Fibroblast of lung (primary cell): ENCODE data around the gene TRANK1. TPM values are rescaled to one million over a fixed set of nuclear protein-coding genes. Genes with fewer than 3 reads are reported as not detected.

Experiments
- DNase-seq, 2 donors: peaks; one replicate each; pipeline versions ENCODE4 v3.0.0 to v3.0.0-alpha.2; 2010; ENCODE audit warnings: low read depth in 2 of 2
- H2AFZ ChIP-seq: 2 replicates; pipeline ENCODE4 v1.5.1; 2012; ENCODE audit warnings: low read length, control low read depth, inconsistent platforms
- H3K27ac ChIP-seq: 2 replicates; pipeline ENCODE4 v1.5.1; 2011; ENCODE audit warnings: low read length, control low read depth; ENCODE audit not compliant: insufficient read depth
- H3K27me3 ChIP-seq: 2 replicates; pipeline ENCODE4 v1.5.1; 2011; ENCODE audit warnings: mild to moderate bottlenecking, low read length; ENCODE audit not compliant: control insufficient read depth, insufficient read depth
- H3K36me3 ChIP-seq: 2 replicates; pipeline ENCODE4 v1.5.1; 2011; ENCODE audit warnings: low read length; ENCODE audit not compliant: control insufficient read depth, insufficient read depth
- H3K4me1 ChIP-seq: 2 replicates; pipeline ENCODE4 v1.5.1; 2011; ENCODE audit warnings: low read length; ENCODE audit not compliant: control insufficient read depth, insufficient read depth; ENCODE audit errors: extremely low read depth
- H3K4me2 ChIP-seq: 2 replicates; pipeline ENCODE4 v1.5.1; 2011; ENCODE audit warnings: low read length, control low read depth; ENCODE audit not compliant: insufficient read depth; ENCODE audit errors: extremely low read depth
- H3K4me3 ChIP-seq, 4 experiments: fragments of 200-600 bp in 1 of 4; sonication (generic) in 1 of 4; replicated peaks in 1 of 4; 2 replicates each; pipeline ENCODE4 v1.5.1; 2011 to 2016; ENCODE audit warnings: low read length in 4 of 4, low read depth in 3 of 4, mild to moderate bottlenecking in 3 of 4, control low read depth in 2 of 4, inconsistent platforms in 1 of 4, mixed read lengths in 1 of 4; ENCODE audit not compliant: insufficient read depth in 1 of 4; ENCODE audit errors: control extremely low read depth in 1 of 4
- H3K79me2 ChIP-seq: 2 replicates; pipeline ENCODE4 v1.5.1; 2012; ENCODE audit warnings: mild to moderate bottlenecking, low read length, inconsistent platforms; ENCODE audit not compliant: control insufficient read depth, insufficient read depth
- H3K9ac ChIP-seq: 2 replicates; pipeline ENCODE4 v1.5.1; 2011; ENCODE audit warnings: mild to moderate bottlenecking, low read length, control low read depth; ENCODE audit not compliant: insufficient read depth
- H3K9me3 ChIP-seq: 2 replicates; pipeline ENCODE4 v1.5.1; 2012; ENCODE audit warnings: low read depth, low read length; ENCODE audit not compliant: control insufficient read depth, insufficient read depth
- H4K20me1 ChIP-seq: 2 replicates; pipeline ENCODE4 v1.5.1; 2011; ENCODE audit warnings: low read length; ENCODE audit not compliant: control insufficient read depth, insufficient read depth; ENCODE audit errors: extremely low read depth
- EZH2 ChIP-seq: IDR thresholded peaks from 2 replicates; pipeline ENCODE4 v1.5.1; 2012; ENCODE audit warnings: low read length, control low read depth, mild to moderate bottlenecking; ENCODE audit errors: missing control alignments
- polyA plus RNA-seq, 2 donors: library from polyadenylated mRNA; depleted of rRNA in 1 of 2; stranded (reverse) in 1 of 2; unstranded in 1 of 2; fragments of >200 nt; gene quantifications; 2 replicates each; pipeline ENCODE4 v1.2.1, GENCODE V29; 2011 to 2012; ENCODE audit warnings: missing spikeins in 1 of 2
- total RNA-seq: library from RNA; depleted of rRNA; stranded (reverse); fragments of >200 nt; gene quantifications from 2 replicates; pipeline ENCODE4 v1.2.1, GENCODE V29; 2014
- TF ChIP-seq, protein P1 (sequence below), 2 donors: IDR thresholded peaks in 1 of 2; conservative IDR thresholded peaks in 1 of 2; 1 replicate in 1 of 2; 2 replicates in 1 of 2; pipeline ENCODE4 v1.5.1; 2011 to 2012; ENCODE audit warnings: low read length in 2 of 2, control low read depth in 1 of 2, inconsistent platforms in 1 of 2, low read depth in 1 of 2, mild to moderate bottlenecking in 1 of 2

The TRANK1 gene
- total and polyA plus RNA-seq, 2 donors (not counting 1 experiment from before 2014, with no cell fraction given) = 9.1 to 28.6 TPM

- H3K4me3 ChIP-seq = peak overlapping the region; percentile 3 to 95 (median 70)
- peak in 1 of 2 donors; percentile 11 for DNase-seq
- peaks cover 8% of the 10 kb centered on the region for H3K36me3 ChIP-seq
- H3K9ac ChIP-seq = no peak overlapping the region
- no peaks in the 10 kb centered on the region for H3K27me3 ChIP-seq
- H3K4me1 ChIP-seq = peaks cover 5% of the 10 kb centered on the region
- no peaks in the 10 kb centered on the region for H3K9me3 ChIP-seq
- no peak overlapping the region for H3K27ac ChIP-seq
- peaks cover 48% of the 10 kb centered on the region for H3K79me2 ChIP-seq
- peaks cover 3% of the 10 kb centered on the region for H4K20me1 ChIP-seq
- peak overlapping the region; percentile 88 for H3K4me2 ChIP-seq
- no peak for TF ChIP-seq EZH2
- TF ChIP-seq, protein P1, sequence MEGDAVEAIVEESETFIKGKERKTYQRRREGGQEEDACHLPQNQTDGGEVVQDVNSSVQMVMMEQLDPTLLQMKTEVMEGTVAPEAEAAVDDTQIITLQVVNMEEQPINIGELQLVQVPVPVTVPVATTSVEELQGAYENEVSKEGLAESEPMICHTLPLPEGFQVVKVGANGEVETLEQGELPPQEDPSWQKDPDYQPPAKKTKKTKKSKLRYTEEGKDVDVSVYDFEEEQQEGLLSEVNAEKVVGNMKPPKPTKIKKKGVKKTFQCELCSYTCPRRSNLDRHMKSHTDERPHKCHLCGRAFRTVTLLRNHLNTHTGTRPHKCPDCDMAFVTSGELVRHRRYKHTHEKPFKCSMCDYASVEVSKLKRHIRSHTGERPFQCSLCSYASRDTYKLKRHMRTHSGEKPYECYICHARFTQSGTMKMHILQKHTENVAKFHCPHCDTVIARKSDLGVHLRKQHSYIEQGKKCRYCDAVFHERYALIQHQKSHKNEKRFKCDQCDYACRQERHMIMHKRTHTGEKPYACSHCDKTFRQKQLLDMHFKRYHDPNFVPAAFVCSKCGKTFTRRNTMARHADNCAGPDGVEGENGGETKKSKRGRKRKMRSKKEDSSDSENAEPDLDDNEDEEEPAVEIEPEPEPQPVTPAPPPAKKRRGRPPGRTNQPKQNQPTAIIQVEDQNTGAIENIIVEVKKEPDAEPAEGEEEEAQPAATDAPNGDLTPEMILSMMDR (conservative IDR thresholded peaks at IDR 0.05 in 1 of 2, IDR thresholded peaks at IDR 0.05 in 1 of 2; ENCODE audit: low read depth in 1 of 2, low read length in 2 of 2) = no peak
- H2AFZ ChIP-seq = no peak overlapping the region
Measured at GRCh38 chr3:36989568-36989967, 44.7 kb upstream of the TRANK1 start.

DNA sequence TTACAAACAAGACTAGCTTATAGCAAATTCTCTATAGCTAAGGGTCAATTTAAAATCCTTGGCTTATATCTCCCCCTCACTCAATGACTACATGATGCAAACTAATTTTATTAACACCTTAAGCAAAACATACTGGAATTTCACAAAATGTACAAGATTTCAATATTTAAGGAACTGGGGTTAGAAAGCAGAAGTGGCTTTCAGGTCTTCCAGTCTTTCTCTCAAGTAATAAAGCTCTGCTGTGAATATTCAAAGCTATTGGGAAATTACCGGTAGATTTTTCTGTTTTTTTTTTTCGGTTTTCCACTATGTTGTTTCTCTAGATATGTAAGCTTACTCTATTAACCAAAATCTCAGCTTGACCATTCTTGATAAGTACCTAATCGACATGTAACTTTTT, 44.2 kb upstream of the TRANK1 start:
- TF ChIP-seq, protein P1 (conservative IDR thresholded peaks at IDR 0.05 in 1 of 2, IDR thresholded peaks at IDR 0.05 in 1 of 2; ENCODE audit: low read depth in 1 of 2, low read length in 2 of 2) = no peak
- no peak for TF ChIP-seq EZH2
- Histone ChIP-seq H3K4me1 (peaks cover 5% of the 10 kb centered on the region), H3K9ac (no peak overlapping the region), H3K4me2 (peak overlapping the region; percentile 88), H3K36me3 (peaks cover 8% of the 10 kb centered on the region), H3K27ac (no peak overlapping the region), H3K27me3 (no peaks in the 10 kb centered on the region), H3K79me2 (peaks cover 42% of the 10 kb centered on the region), H2AFZ (no peak overlapping the region), H4K20me1 (peaks cover 3% of the 10 kb centered on the region), H3K9me3 (no peaks in the 10 kb centered on the region), H3K4me3 (peak overlapping the region in 3 of 4 experiments; percentile 57 to 95 (median 84))
- DNase-seq = no peak

GRCh38 chr3:36988356-36988755, 43.5 kb upstream of the TRANK1 start:
- H3K36me3 ChIP-seq = peaks cover 8% of the 10 kb centered on the region
- no peak overlapping the region for H3K9ac ChIP-seq
- no peak for DNase-seq
- no peak overlapping the region for H2AFZ ChIP-seq
- H3K27ac ChIP-seq = no peak overlapping the region
- H3K79me2 ChIP-seq = peaks cover 42% of the 10 kb centered on the region
- no peak overlapping the region for H3K4me3 ChIP-seq
- peak overlapping the region; percentile 4 for H3K4me2 ChIP-seq
- TF ChIP-seq EZH2 = no peak
- TF ChIP-seq, protein P1 (conservative IDR thresholded peaks at IDR 0.05 in 1 of 2, IDR thresholded peaks at IDR 0.05 in 1 of 2; ENCODE audit: low read depth in 1 of 2, low read length in 2 of 2) = no peak
- H4K20me1 ChIP-seq = peaks cover 3% of the 10 kb centered on the region
- H3K9me3 ChIP-seq = no peaks in the 10 kb centered on the region
- peaks cover 5% of the 10 kb centered on the region for H3K4me1 ChIP-seq
- H3K27me3 ChIP-seq = no peaks in the 10 kb centered on the region
